ENCODE data around the gene TENM3.

- no peak for TF ChIP-seq POLR2A (IDR thresholded peaks at IDR 0.05)
- no peak for TF ChIP-seq CTCF (IDR thresholded peaks at IDR 0.05)
These were observed 294.8 kb downstream of the TENM3 start for GRCh38 chr4:182538031-182538430.
